ENCODE results near the gene DPCD. TPM values are rescaled to one million over a fixed set of nuclear protein-coding genes. Genes with fewer than 3 reads are reported as not detected.

Gene DPCD
- total and polyA plus RNA-seq, 2 of the 8 experiments (the other 6 are each of a cell fraction or from before 2014, with no cell fraction given): 21.2 to 31.4 TPM

- 91% methylated on average over 1 of the region's 1 CpG; no CpG with 5 or more reads in 1 of the 2 experiments for WGBS, 2 experiments (ENCODE audit: extremely low coverage in 1 of 2, insufficient coverage in 1 of 2, insufficient read length in 1 of 2, insufficient replicate concordance in 2 of 2, low coverage in 1 of 2, low lambda C conversion rate in 2 of 2, missing lambda C conversion rate in 1 of 2)
- Histone ChIP-seq H4K20me1 (replicated peaks in 1 of 2; ENCODE audit: control insufficient read depth in 1 of 2, insufficient read depth in 2 of 2, low read length in 2 of 2) (no peaks in the 10 kb centered on the region), H2BK120ac (replicated peaks; ENCODE audit: low read depth, low read length) (no peak overlapping the region), H3K56ac (replicated peaks; ENCODE audit: insufficient read length, low read depth, low read length) (no peak overlapping the region), H2BK5ac (ENCODE audit: low read depth, low read length) (no peak overlapping the region), H3K23ac (ENCODE audit: insufficient read length) (no peak overlapping the region), H3K18ac (ENCODE audit: extremely low read depth, low read length) (no peak overlapping the region), H2BK12ac (ENCODE audit: low read depth, low read length) (no peak overlapping the region), H3K27me3 (replicated peaks in 1 of 4; ENCODE audit: control insufficient read depth in 3 of 4, extremely low read depth in 1 of 4, insufficient read depth in 3 of 4, low read length in 3 of 4) (no peaks in the 10 kb centered on the region), H3K4me3 (ENCODE audit: extremely low read depth in 1 of 4, insufficient read depth in 2 of 4, low read depth in 3 of 4, low read length in 4 of 4) (no peak overlapping the region), H4K91ac (replicated peaks; ENCODE audit: insufficient read length, low read length) (no peak overlapping the region), H3K23me2 (ENCODE audit: low read depth, low read length) (no peaks in the 10 kb centered on the region), H3K36me3 (ENCODE audit: control insufficient read depth in 2 of 4, insufficient read depth in 4 of 4, low read length in 3 of 4) (peaks cover 0 to 11% (median 2%) of the 10 kb centered on the region in 4 experiments; a peak in 2 of 8 replicates), H4K5ac (ENCODE audit: insufficient read length, low read depth, low read length) (no peak overlapping the region), H3K4me2 (ENCODE audit: insufficient read depth in 1 of 2, low read depth in 2 of 2, low read length in 2 of 2) (no peak overlapping the region), H2BK15ac (ENCODE audit: low read length) (no peak overlapping the region), H3K79me1 (ENCODE audit: low read depth, low read length) (no peaks in the 10 kb centered on the region; the same call in 1 of the 2 replicates), H3K9me3 (ENCODE audit: insufficient read depth in 2 of 2, low read depth in 1 of 2, low read length in 1 of 2) (no peaks in the 10 kb centered on the region), H4K8ac (ENCODE audit: extremely low read depth, insufficient read depth, low read length) (no peak overlapping the region), H3K14ac (ENCODE audit: insufficient read length) (no peak overlapping the region), H2AK5ac (ENCODE audit: low read depth, low read length) (no peak overlapping the region), H3K27ac (ENCODE audit: low read depth, low read length) (no peak overlapping the region), H3K4ac (replicated peaks; ENCODE audit: insufficient read length, low read depth, low read length) (no peak overlapping the region), H3K9ac (replicated peaks in 1 of 4; ENCODE audit: extremely low read depth in 1 of 4, low read depth in 3 of 4, low read length in 3 of 4) (no peak overlapping the region), H3K4me1 (replicated peaks in 1 of 4; ENCODE audit: control insufficient read depth in 3 of 4, insufficient read depth in 4 of 4, low read length in 3 of 4) (no peaks in the 10 kb centered on the region; a peak in 1 of 7 replicates), H2BK20ac (ENCODE audit: low read length) (no peak overlapping the region), H2AFZ (ENCODE audit: low read length) (no peak overlapping the region), H3K79me2 (ENCODE audit: control insufficient read depth in 1 of 2, insufficient read depth in 2 of 2, low read length in 2 of 2) (no peaks in the 10 kb centered on the region)
- FAIRE-seq: no peak
- ChIA-PET POLR2A (ENCODE audit: partially characterized antibody) (no interaction called here), CTCF (ENCODE audit: partially characterized antibody) (interaction anchor here (0.6 to 1.3 kb wide), 2 partner anchors 157 to 896 kb away, joined by 3 to 6 read pairs; no protein-coding TSS in a partner anchor)
- no peak for DNase-seq (ENCODE audit: low read depth in 1 of 2, low spot score in 2 of 2)
- TF ChIP-seq SP2 (IDR thresholded peaks at IDR 0.05; ENCODE audit: low read length) (no peak), POLR2AphosphoS5 (IDR thresholded peaks at IDR 0.05; ENCODE audit: low read depth, low read length) (no peak), SUZ12 (IDR thresholded peaks at IDR 0.05; ENCODE audit: low read length) (no peak), CBX8 (IDR thresholded peaks at IDR 0.05; ENCODE audit: borderline replicate concordance, low read depth, low read length) (no peak), CHD2 (IDR thresholded peaks at IDR 0.05; ENCODE audit: low read length) (no peak), FOSL1 (IDR thresholded peaks at IDR 0.05; ENCODE audit: insufficient read depth, low read depth, low read length) (no peak), CTBP2 (IDR thresholded peaks at IDR 0.05; ENCODE audit: borderline replicate concordance, insufficient read depth, insufficient read length, low read length) (no peak)
Observed at GRCh38 chr10:101623528-101623927, 35.4 kb downstream of the DPCD start.

Data from H1 (cell line).